IPS-11a (cell line): ENCODE measurements around the gene GPR151.
"Not testable (repeated sequence)": the region's sequence is repeated elsewhere in the genome, so short reads cannot be mapped to it uniquely, and the experiment has no call there.

ENCODE experiments used
- H3K4me3 ChIP-seq: one replicate; pipeline ENCODE4 v1.5.1; 2013; ENCODE audit warnings: low read depth, low read length, control low read depth

GPR151 gene

DNA sequence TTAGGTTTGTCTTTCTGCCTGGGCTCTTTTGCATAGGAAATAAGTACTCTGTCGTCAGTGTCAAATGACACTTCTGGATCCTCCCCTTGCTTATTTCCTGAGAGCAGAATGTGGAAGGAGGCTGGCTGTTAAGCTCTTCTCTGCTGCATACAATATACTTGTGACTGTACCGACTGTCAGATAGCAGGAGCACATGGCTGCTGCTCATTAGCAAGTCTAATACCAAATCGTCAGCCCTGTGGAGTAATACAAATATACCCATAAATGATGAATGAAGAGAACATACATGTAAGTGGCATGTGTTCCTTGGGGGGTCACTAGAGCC is at the start of gene GPR151:
TSS of gene GPR151 (minus strand) at position 40 of the 325 bp plus-strand sequence. CDS start 77 bp downstream, outside the sequence.
- H3K4me3 ChIP-seq, result no peak within 1 kb of the TSS

- H3K4me3 ChIP-seq, result no peak overlapping the region
Measured at GRCh38 chr5:146564007-146564762, 48.2 kb upstream of the GPR151 start.

DNA sequence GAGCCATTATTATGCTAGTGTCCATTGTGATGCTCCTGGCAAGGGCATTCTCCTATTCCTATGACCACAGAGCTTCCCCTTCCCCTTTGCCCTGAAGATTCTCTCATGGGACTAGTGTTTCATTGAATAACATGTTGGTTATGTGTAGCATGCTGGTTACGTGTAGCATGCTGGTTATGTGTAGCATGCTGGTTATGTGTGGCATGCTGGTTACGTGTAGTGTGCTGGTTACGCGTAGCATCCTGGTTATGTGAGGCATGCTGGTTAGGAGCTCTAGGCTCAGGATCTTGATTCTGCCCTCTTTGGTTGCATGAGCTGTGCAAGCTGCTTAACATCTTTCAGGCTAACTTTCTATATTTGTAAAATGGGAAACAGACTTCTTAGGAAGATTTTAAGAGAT is 46.5 kb upstream of the GPR151 start:
- H3K4me3 ChIP-seq, result no peak overlapping the region

DNA sequence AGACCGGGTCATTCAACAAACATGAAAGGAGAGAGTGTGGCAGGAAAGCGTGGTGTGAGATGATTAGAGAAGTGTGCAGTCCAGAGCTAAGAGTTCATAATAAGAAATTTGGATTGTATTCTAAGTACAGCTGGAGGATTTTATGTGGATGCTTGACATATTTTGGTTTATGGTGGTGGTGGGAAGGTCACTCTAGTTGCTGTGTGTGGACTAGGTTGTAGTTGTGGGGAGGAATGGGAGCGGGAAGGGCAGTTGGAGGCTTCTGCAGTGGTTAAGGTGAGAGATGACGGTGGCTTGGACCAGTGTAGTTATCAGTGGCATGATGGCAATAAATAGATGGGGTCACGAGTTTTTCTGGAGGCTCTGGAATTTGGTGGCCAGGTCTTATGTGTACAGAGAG is 45.7 kb upstream of the GPR151 start:
- H3K4me3 ChIP-seq, result no peak overlapping the region

GRCh38 chr5:146560205-146560812 is 44.3 kb upstream of the GPR151 start:
- no peak overlapping the region for H3K4me3 ChIP-seq

- H3K4me3 ChIP-seq, result not testable (repeated sequence)
Measured at GRCh38 chr5:146556884-146557283, 40.9 kb upstream of the GPR151 start.

- no peak overlapping the region for H3K4me3 ChIP-seq
Measured at GRCh38 chr5:146553446-146553845, 37.5 kb upstream of the GPR151 start.

GRCh38 chr5:146549615-146550014 is 33.6 kb upstream of the GPR151 start:
- no peak overlapping the region for H3K4me3 ChIP-seq

- no peak overlapping the region for H3K4me3 ChIP-seq
Measured at GRCh38 chr5:146548781-146549449, 32.9 kb upstream of the GPR151 start.

DNA sequence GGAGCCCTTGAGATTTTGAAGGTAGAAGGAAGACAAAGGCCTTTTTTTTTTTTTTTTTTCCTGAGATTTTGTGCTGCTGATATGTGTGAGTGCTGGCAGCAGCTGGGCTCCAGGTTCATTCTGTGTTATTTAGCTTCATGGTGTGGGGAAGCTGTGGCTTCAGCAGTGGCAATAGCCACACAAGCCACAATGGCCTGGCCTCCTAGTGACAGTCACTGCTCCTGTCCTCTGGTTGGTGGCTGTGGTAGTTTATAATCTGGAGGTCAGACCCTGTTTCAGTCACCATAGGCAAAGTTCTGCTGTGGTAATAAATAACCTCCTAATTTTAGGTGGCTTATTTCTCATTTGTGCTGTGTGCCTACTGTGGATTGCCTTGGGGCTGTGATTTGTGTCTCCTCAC is 28.2 kb upstream of the GPR151 start:
- no peak overlapping the region for H3K4me3 ChIP-seq

DNA sequence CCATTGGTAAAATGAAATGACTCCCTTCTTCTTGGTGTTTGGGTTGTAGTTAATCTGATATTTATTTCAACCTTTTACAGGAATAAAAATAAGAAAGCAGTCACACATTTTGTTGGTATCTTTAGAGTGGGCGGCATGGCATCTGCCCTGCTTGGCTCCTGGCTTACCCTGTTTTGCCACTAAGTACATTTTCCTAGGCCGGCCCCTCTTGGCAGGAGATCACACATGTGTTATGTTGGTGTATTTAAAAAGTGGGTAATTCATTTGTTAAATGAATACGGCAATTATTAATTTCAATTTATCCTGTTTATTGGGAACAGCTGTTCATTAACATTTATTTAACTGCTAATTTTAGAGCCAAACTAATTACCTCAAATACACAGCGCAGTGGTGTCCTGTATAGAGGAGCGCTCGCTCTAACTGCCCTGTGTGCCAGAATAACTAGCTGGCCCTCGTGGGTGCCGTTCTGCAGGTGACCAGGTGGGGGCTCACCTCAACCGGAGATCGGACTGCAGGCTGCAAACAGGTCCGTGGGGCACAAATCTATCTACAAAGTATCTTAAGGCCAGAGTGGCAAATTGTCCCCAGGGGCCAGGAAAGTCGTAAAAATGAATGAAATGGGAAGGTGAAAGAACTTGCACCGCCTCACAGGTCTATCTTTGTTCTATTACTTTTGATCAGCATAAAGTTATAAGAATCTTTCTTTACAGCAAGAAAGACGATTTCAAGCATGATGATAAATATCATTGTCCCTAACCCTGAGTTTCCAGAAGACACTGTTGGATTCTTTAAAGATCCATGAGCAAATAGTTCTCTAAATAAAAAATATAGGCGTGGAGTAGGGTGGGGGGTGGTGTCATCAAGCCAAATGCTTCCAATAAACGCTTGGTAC is 26.2 kb upstream of the GPR151 start:
- no peak overlapping the region for H3K4me3 ChIP-seq

GRCh38 chr5:146540414-146540813 is 24.4 kb upstream of the GPR151 start:
- H3K4me3 ChIP-seq, result no peak overlapping the region

GRCh38 chr5:146539973-146540372 is 24.0 kb upstream of the GPR151 start:
- H3K4me3 ChIP-seq, result no peak overlapping the region

DNA sequence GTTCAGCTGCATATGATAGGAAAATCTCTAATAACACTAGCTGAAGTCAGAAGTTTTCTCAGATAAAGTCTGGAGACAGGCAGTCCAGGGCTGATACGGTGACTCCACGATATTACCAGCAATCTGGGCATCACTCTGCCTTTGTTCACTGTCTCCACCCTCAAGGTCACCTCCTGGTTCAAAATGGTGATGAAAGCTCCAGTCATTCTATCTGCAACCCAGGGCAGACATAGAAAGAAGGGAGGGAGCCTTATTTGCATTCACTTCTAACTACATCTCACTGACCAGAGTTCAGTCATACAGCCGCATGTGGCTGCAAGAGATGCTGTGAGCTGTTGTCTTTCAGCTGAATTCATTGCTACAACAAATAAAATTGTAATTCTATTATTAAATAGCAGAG is 22.4 kb upstream of the GPR151 start:
- H3K4me3 ChIP-seq, result no peak overlapping the region

DNA sequence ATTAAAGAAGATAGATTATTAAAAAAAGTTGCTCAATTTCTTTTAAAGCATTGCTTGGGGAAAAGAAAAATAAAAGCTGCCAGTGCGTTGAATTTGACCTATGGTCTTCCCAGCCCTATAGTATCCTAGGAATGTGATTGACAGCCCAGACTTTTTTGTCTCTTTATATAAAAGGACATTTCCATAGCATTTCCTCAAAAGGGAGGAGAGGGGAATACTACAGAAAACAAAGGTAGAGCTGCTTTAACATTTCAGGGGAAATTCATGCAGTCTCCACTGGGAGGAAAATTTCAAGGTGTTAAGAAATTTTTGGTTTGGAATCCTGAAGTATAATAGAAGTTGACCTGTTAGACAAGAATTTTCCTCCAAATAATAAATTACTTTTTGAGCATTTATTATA is 17.9 kb upstream of the GPR151 start:
- no peak overlapping the region for H3K4me3 ChIP-seq

DNA sequence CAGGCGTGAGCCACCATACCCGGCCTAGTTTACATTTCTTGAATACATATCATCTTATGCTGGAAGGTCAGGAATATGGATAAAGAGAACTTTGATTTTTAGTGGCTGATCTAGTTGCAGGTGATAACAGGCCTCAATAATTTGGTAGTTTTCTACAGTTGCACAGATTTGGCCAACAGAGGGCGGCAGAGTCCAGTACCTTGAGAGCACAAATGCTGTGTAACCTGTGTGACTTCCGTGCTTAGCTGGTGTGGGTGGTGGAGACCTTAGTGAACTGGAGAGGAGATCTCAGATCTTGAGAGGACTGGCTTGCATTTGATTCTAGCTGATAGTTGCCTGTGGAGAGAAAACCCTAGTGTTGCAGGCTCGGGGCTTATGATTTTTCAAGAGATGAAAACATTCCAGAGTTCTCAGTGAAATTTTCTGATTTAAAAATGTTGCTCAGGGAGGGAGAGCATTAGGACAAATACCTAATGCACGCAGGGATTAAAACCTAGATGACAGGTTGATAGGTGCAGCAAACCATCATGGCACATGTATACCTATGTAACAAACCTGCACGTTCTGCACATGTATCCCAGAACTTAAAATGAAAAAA is 17.4 kb upstream of the GPR151 start:
- H3K4me3 ChIP-seq, result no peak overlapping the region

GRCh38 chr5:146529984-146530383 is 14.0 kb upstream of the GPR151 start:
- no peak overlapping the region for H3K4me3 ChIP-seq

- no peak overlapping the region for H3K4me3 ChIP-seq
Measured at GRCh38 chr5:146528236-146528635, 12.2 kb upstream of the GPR151 start.

DNA sequence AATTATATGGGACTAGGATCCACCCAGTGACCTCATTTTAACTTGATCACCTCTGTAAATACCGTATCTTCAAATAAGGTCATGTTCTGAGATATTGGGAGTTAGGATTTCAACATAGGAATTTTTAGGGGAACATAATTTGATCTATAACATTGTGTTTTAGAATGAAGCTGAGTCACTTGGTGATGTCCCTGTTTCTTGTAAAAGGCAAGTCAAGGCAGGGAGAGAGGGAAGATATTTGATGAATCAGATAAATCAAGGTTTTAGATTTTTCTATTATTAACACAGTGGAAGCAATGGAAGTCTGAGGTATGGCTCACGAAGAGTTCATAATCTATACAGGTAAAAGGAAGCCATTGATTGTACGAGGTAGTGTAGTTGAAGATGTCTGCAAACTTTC is 11.8 kb upstream of the GPR151 start:
- H3K4me3 ChIP-seq, result no peak overlapping the region

DNA sequence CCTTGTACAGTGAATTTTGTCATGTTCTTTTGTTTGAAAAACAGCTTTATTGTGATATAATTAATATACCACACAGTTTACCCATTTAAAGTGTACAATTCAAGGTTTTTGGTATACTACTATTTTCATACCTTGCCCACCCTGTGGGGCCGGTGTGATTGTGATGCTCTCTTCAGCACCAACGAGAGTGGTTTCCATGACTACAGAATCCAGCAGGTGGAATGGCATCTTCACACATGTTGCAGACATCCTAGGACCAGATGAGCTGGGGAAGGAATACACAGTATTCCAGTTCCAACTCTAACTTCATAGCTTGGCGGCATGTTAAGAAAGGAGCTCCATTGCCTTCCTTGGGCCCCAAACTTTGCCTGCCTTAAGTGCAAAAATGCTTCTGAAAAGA is 7.7 kb upstream of the GPR151 start:
- no peak overlapping the region for H3K4me3 ChIP-seq
